ENCODE data around the gene ACSL1.

DNA sequence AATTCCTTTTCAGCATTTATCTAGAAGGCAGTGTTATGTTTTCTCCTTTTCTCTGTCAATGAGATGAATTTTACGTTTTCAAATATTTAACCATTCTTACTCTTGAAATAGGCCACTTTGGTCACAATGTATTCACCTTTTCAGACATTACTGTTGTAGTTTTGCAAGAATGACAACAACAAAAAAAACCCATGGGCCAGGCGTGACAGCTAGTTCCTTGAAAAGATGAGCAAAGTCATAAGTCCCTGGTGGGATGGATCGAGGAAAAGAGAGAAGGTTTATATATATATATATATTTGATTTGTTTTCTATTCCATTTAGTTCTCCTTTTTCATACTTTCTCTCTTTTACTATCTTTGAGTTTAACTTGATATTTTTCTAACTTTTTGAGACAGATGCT lies 38.1 kb upstream of the ACSL1 start:
- no peak for TF ChIP-seq POLR2A (IDR thresholded peaks at IDR 0.05)
- TF ChIP-seq, protein P1, sequence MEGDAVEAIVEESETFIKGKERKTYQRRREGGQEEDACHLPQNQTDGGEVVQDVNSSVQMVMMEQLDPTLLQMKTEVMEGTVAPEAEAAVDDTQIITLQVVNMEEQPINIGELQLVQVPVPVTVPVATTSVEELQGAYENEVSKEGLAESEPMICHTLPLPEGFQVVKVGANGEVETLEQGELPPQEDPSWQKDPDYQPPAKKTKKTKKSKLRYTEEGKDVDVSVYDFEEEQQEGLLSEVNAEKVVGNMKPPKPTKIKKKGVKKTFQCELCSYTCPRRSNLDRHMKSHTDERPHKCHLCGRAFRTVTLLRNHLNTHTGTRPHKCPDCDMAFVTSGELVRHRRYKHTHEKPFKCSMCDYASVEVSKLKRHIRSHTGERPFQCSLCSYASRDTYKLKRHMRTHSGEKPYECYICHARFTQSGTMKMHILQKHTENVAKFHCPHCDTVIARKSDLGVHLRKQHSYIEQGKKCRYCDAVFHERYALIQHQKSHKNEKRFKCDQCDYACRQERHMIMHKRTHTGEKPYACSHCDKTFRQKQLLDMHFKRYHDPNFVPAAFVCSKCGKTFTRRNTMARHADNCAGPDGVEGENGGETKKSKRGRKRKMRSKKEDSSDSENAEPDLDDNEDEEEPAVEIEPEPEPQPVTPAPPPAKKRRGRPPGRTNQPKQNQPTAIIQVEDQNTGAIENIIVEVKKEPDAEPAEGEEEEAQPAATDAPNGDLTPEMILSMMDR (IDR thresholded peaks at IDR 0.05) = no peak
